HEK293 (cell line): ENCODE measurements around the gene MEGF8.

Source experiments
- CTCF ChIA-PET: fragments of 350-600 bp; formaldehyde crosslinking; extraction: SDS; loops from one replicate; lab custom pipeline; 2021; ENCODE audit warnings: antibody characterized with exemption; lab: Yijun Ruan, JAX
- POLR2A ChIA-PET: fragments of 300-600 bp; formaldehyde crosslinking; extraction: SDS; loops from one replicate; lab custom pipeline; 2020; ENCODE audit warnings: antibody characterized with exemption, inconsistent platforms; lab: Yijun Ruan, JAX
- H3K27ac ChIP-seq: fragments of 200-500 bp; sonication (Bioruptor generic); 2 replicates; pipeline ENCODE4 v1.5.1; 2014; ENCODE audit warnings: low read depth, low read length, control low read depth, inconsistent platforms; ENCODE audit errors: extremely low read depth
- H3K36me3 ChIP-seq, 2 experiments: fragments of 200-500 bp in 1 of 2; sonication (Bioruptor generic) in 1 of 2; 1 replicate in 1 of 2; 2 replicates in 1 of 2; pipeline ENCODE4 v1.5.1; 2014 to 2017; ENCODE audit warnings: inconsistent platforms in 2 of 2, low read length in 2 of 2; ENCODE audit not compliant: control insufficient read depth in 2 of 2, insufficient read depth in 1 of 2
- H3K4me1 ChIP-seq: fragments of 200-500 bp; sonication (Bioruptor generic); 2 replicates; pipeline ENCODE4 v1.5.1; 2014; ENCODE audit warnings: mild to moderate bottlenecking, low read length, inconsistent platforms; ENCODE audit not compliant: control insufficient read depth, insufficient read depth
- H3K4me3 ChIP-seq: 2 replicates; pipeline ENCODE4 v1.5.1; 2011; ENCODE audit warnings: low read depth, mild to moderate bottlenecking, control low read depth, low read length, moderate library complexity
- H3K9me3 ChIP-seq: fragments of 200-500 bp; sonication (Bioruptor generic); 2 replicates; pipeline ENCODE4 v1.5.1; 2014; ENCODE audit warnings: low read depth, low read length, inconsistent platforms; ENCODE audit not compliant: control insufficient read depth, insufficient read depth
- EGR2 ChIP-seq: fragments of 450-650 bp; formaldehyde crosslinking; IDR thresholded peaks from 2 replicates; pipeline ENCODE4 v1.5.1; 2016; ENCODE audit warnings: low read depth, missing biosample characterization, missing genetic modification characterization
- KLF10 ChIP-seq: fragments of 450-650 bp; IDR thresholded peaks from 2 replicates; pipeline ENCODE4 v1.5.1; 2018; ENCODE audit warnings: missing biosample characterization, mild to moderate bottlenecking, missing genetic modification characterization
- YY2 ChIP-seq: fragments of 450-650 bp; formaldehyde crosslinking; IDR thresholded peaks from 2 replicates; pipeline ENCODE4 v1.5.1; 2016; ENCODE audit warnings: missing biosample characterization, missing genetic modification characterization
- ZBTB8A ChIP-seq: fragments of 450-650 bp; formaldehyde crosslinking; IDR thresholded peaks from 2 replicates; pipeline ENCODE4 v1.5.1; 2016; ENCODE audit warnings: missing biosample characterization, missing genetic modification characterization
- ZFHX2 ChIP-seq: fragments of 450-650 bp; formaldehyde crosslinking; conservative IDR thresholded peaks from 2 replicates; pipeline ENCODE4 v1.5.1; 2016; ENCODE audit warnings: missing biosample characterization, missing genetic modification characterization
- ZFP37 ChIP-seq: fragments of 450-650 bp; formaldehyde crosslinking; IDR thresholded peaks from 2 replicates; pipeline ENCODE4 v1.5.1; 2016; ENCODE audit warnings: missing biosample characterization, missing genetic modification characterization
- ZNF146 ChIP-seq: fragments of 450-650 bp; formaldehyde crosslinking; IDR thresholded peaks from 2 replicates; pipeline ENCODE4 v1.5.1; 2016; ENCODE audit warnings: missing biosample characterization, missing genetic modification characterization
- ZNF184 ChIP-seq: fragments of 450-650 bp; IDR thresholded peaks from 2 replicates; pipeline ENCODE4 v1.5.1; 2018; ENCODE audit warnings: missing biosample characterization, mild to moderate bottlenecking, missing genetic modification characterization
- ZNF19 ChIP-seq: fragments of 450-650 bp; formaldehyde crosslinking; IDR thresholded peaks from 2 replicates; pipeline ENCODE4; 2016; ENCODE audit warnings: missing biosample characterization, missing genetic modification characterization, low read depth
- ZNF202 ChIP-seq: fragments of 450-650 bp; formaldehyde crosslinking; IDR thresholded peaks from 2 replicates; pipeline ENCODE4 v1.5.1; 2016; ENCODE audit warnings: missing biosample characterization, missing genetic modification characterization, borderline replicate concordance
- ZNF529 ChIP-seq: fragments of 450-650 bp; formaldehyde crosslinking; IDR thresholded peaks from 2 replicates; pipeline ENCODE4 v1.5.1; 2017; ENCODE audit warnings: missing genetic modification characterization, missing biosample characterization; ENCODE audit not compliant: insufficient replicate concordance
- ZNF548 ChIP-seq: fragments of 450-650 bp; formaldehyde crosslinking; IDR thresholded peaks from 2 replicates; pipeline ENCODE4 v1.5.1; 2016; ENCODE audit warnings: missing biosample characterization, missing genetic modification characterization
- ZNF561 ChIP-seq: fragments of 450-650 bp; IDR thresholded peaks from 2 replicates; pipeline ENCODE4 v1.5.1; 2018; ENCODE audit warnings: missing biosample characterization, missing genetic modification characterization, borderline replicate concordance
- ZNF623 ChIP-seq: fragments of 450-650 bp; formaldehyde crosslinking; IDR thresholded peaks from 2 replicates; pipeline ENCODE4 v1.5.1; 2016; ENCODE audit warnings: missing biosample characterization, missing genetic modification characterization
- ZNF626 ChIP-seq: fragments of 450-650 bp; sonication (Bioruptor Pico); formaldehyde crosslinking; IDR thresholded peaks from 2 replicates; pipeline ENCODE4 v1.5.1; 2018; ENCODE audit warnings: missing biosample characterization, missing genetic modification characterization, inconsistent platforms
- ZNF629 ChIP-seq: fragments of 450-650 bp; formaldehyde crosslinking; IDR thresholded peaks from 2 replicates; pipeline ENCODE4 v1.5.1; 2017; ENCODE audit warnings: missing biosample characterization, missing genetic modification characterization
- ZNF664 ChIP-seq: fragments of 450-650 bp; formaldehyde crosslinking; IDR thresholded peaks from 2 replicates; pipeline ENCODE4 v1.5.1; 2016; ENCODE audit warnings: missing biosample characterization, missing genetic modification characterization
- ZNF792 ChIP-seq: fragments of 450-650 bp; formaldehyde crosslinking; IDR thresholded peaks from 2 replicates; pipeline ENCODE4 v1.5.1; 2016; ENCODE audit warnings: missing biosample characterization, missing genetic modification characterization
- ZNF843 ChIP-seq: fragments of 450-650 bp; formaldehyde crosslinking; IDR thresholded peaks from 2 replicates; pipeline ENCODE4 v1.5.1; 2016; ENCODE audit warnings: missing biosample characterization, missing genetic modification characterization
- TF ChIP-seq, protein P1 (sequence below): sonication (generic); formaldehyde crosslinking; IDR thresholded peaks from 2 replicates; pipeline ENCODE4 v1.8.1; 2022; ENCODE audit warnings: mild to moderate bottlenecking, moderate library complexity, missing genetic modification reagents
- TF ChIP-seq, protein P2 (sequence below): fragments of 450-650 bp; formaldehyde crosslinking; IDR thresholded peaks from 2 replicates; pipeline ENCODE4 v1.5.1; 2017; ENCODE audit warnings: missing biosample characterization, missing genetic modification characterization
- TF ChIP-seq, protein P3 (sequence below): fragments of 450-650 bp; formaldehyde crosslinking; IDR thresholded peaks from 2 replicates; pipeline ENCODE4 v1.5.1; 2016; ENCODE audit warnings: missing biosample characterization, missing genetic modification characterization
- TF ChIP-seq, protein P4 (sequence below): fragments of 450-650 bp; formaldehyde crosslinking; IDR thresholded peaks from 2 replicates; pipeline ENCODE4 v1.5.1; 2016; ENCODE audit warnings: missing biosample characterization, missing genetic modification characterization

MEGF8 gene

DNA sequence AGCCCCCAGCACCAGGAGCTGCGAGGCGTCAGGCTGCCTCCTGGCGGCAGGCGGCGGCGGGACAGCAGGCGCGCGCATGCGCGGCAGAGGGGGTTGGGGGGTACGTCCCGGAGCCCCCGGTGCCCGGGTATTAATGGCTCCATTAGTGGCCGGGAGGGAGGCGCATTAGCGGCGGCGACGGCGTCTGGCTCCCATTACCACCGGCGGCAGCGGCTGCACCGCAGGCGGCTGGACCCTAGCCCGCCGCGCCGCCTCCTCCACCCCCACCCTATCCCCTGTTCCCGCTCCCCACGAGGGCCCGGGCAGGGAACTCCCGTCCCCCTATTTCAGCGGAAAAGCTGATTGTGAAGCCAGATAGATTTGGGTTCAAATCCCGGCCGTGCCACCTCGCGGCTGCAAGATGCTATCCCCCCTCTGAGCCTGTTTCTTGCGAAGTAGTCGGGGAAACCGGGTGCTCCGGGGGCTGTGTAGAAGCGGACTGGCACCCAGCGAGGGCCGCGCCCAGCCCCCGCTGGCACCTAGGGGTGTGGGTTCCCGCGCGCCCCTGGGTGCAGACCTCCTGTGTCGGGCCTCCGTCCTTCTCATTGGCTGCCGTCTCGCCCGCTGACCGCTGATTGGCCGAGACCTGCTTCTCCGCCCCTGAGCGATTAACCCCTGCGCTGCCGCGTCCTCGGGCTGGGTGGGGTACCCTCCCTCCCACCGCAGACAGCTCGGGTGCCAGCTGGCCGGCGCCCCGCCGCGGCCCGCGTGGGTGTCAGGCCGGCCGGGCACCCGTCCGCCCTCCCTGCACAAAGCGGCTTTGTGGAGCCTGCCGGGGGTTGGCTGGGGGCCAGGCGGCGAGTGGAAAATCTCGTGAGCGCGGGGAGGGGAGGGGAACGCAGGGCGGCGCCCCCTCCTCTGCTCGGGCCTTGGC lies 45.3 kb upstream of the MEGF8 start (continued):
- TF ChIP-seq KLF10 (tag by site-specific recombination) = peak; percentile 96

DNA sequence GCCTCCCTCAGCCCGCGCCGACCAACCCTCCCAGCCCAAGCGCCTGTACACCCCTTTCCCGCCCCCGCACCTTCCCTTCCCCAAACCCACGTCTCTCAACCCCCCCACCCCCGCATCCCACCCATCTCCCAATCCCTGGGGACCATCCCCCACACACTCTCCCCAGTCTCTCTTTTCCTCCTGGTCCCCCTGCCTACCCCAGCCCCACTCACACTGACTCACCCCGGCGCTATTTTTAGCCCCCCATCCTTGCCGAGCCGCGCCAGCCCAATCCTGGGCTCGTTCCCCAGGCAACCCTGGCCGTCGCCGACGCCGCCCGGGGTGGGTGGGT lies 44.7 kb upstream of the MEGF8 start:
- CTCF ChIA-PET = interaction anchor here (1.0 to 7.5 kb wide), 4 partner anchors 10 to 99 kb away, joined by 3 to 276 read pairs (median 35); partner anchors contain the start of genes CIC and GSK3A
- Histone ChIP-seq H3K4me1 (peaks cover 51% of the 10 kb centered on the region), H3K27ac (peak overlapping the region; percentile 92), H3K36me3 (peaks cover 0 to 6% of the 10 kb centered on the region in 2 experiments; a peak in 1 of 3 replicates), H3K4me3 (peak overlapping the region; percentile 55), H3K9me3 (no peaks in the 10 kb centered on the region)
- POLR2A ChIA-PET = interaction anchor here (1.1 to 12.3 kb wide), 5 partner anchors 13 to 47 kb away, joined by 3 to 242 read pairs (median 6); partner anchors contain the start of genes GSK3A, PAFAH1B3 and PRR19
- TF ChIP-seq ZNF626 (tag by site-specific recombination) (no peak), ZNF664 (tag by site-specific recombination) (no peak), ZFHX2 (tag by site-specific recombination) (peak; percentile 96), EGR2 (peak; percentile 91), YY2 (tag by site-specific recombination) (no peak), ZNF184 (tag by site-specific recombination) (no peak), ZBTB8A (tag by site-specific recombination) (peak; percentile 68; the same call in 1 of the 2 replicates)
- TF ChIP-seq, protein P1, sequence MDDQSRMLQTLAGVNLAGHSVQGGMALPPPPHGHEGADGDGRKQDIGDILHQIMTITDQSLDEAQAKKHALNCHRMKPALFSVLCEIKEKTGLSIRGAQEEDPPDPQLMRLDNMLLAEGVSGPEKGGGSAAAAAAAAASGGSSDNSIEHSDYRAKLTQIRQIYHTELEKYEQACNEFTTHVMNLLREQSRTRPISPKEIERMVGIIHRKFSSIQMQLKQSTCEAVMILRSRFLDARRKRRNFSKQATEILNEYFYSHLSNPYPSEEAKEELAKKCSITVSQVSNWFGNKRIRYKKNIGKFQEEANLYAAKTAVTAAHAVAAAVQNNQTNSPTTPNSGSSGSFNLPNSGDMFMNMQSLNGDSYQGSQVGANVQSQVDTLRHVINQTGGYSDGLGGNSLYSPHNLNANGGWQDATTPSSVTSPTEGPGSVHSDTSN (CRISPR knock-in tag) = 0 out of 2 replicates have a peak, but pooled peaks have one; percentile 4

DNA sequence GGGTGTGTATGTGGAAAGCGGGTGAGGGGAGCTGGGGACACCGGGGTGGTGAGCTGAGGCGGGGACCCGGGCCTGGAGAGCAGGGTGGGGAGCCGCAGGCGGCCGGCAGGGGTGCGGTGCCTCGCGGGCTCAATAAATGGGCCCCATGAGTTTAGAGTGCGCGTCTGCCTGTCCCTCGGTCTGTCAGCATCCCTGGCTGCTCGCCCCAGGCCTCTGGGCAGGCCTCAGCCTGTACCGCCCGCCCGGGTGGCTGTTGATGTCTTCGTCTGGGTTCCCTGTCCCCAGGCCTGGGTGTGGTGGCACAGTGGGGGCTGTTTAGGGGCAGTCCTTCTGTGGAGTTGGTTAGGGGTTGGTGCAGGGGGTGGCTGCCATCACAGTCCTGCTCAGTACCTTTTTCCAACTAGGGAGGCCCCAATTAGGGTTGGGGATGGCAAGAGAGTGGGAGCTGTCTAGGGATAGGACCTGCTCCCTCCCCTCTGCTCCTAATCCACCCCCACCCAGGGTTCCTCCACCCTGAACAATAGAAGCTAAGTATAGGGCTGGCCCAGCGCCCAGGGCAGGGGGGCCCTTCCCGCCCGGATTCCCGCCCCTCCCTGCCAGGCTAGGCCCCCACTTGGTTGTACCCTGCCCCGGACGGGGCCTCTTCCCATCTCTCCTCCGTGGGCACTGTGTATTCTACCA lies 44.1 kb upstream of the MEGF8 start:
- Histone ChIP-seq H3K27ac (peak overlapping the region; percentile 89), H3K4me1 (peaks cover 56% of the 10 kb centered on the region), H3K4me3 (peak overlapping the region; percentile 23), H3K9me3 (no peaks in the 10 kb centered on the region), H3K36me3 (peaks cover 0 to 1% of the 10 kb centered on the region in 2 experiments; a peak in 1 of 3 replicates)
- ChIA-PET CTCF (interaction anchor here (0.6 to 7.5 kb wide), 9 partner anchors 11 to 166 kb away, joined by 3 to 276 read pairs (median 4); partner anchors contain the start of genes CIC and GSK3A), POLR2A (interaction anchor here (0.7 to 12.3 kb wide), 7 partner anchors 12 to 322 kb away, joined by 3 to 242 read pairs (median 4); partner anchors contain the start of genes GSK3A and RABAC1)
- no peak for TF ChIP-seq ZNF202 (tag by site-specific recombination)
- TF ChIP-seq ZNF561 (tag by site-specific recombination) = no peak
- TF ChIP-seq ZNF629 (tag by site-specific recombination) = no peak
- TF ChIP-seq ZNF623 (tag by site-specific recombination) = no peak
- TF ChIP-seq, protein P2, sequence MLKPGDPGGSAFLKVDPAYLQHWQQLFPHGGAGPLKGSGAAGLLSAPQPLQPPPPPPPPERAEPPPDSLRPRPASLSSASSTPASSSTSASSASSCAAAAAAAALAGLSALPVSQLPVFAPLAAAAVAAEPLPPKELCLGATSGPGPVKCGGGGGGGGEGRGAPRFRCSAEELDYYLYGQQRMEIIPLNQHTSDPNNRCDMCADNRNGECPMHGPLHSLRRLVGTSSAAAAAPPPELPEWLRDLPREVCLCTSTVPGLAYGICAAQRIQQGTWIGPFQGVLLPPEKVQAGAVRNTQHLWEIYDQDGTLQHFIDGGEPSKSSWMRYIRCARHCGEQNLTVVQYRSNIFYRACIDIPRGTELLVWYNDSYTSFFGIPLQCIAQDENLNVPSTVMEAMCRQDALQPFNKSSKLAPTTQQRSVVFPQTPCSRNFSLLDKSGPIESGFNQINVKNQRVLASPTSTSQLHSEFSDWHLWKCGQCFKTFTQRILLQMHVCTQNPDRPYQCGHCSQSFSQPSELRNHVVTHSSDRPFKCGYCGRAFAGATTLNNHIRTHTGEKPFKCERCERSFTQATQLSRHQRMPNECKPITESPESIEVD = no peak
- 0 out of 2 replicates have a peak, but pooled peaks have one; percentile 4 for TF ChIP-seq EGR2
- no peak for TF ChIP-seq ZNF146
- TF ChIP-seq ZNF19 (tag by site-specific recombination) = no peak
- TF ChIP-seq, protein P3, sequence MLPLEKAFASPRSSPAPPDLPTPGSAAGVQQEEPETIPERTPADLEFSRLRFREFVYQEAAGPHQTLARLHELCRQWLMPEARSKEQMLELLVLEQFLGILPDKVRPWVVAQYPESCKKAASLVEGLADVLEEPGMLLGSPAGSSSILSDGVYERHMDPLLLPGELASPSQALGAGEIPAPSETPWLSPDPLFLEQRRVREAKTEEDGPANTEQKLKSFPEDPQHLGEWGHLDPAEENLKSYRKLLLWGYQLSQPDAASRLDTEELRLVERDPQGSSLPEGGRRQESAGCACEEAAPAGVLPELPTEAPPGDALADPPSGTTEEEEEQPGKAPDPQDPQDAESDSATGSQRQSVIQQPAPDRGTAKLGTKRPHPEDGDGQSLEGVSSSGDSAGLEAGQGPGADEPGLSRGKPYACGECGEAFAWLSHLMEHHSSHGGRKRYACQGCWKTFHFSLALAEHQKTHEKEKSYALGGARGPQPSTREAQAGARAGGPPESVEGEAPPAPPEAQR (tag by site-specific recombination) = no peak
- TF ChIP-seq, protein P4, sequence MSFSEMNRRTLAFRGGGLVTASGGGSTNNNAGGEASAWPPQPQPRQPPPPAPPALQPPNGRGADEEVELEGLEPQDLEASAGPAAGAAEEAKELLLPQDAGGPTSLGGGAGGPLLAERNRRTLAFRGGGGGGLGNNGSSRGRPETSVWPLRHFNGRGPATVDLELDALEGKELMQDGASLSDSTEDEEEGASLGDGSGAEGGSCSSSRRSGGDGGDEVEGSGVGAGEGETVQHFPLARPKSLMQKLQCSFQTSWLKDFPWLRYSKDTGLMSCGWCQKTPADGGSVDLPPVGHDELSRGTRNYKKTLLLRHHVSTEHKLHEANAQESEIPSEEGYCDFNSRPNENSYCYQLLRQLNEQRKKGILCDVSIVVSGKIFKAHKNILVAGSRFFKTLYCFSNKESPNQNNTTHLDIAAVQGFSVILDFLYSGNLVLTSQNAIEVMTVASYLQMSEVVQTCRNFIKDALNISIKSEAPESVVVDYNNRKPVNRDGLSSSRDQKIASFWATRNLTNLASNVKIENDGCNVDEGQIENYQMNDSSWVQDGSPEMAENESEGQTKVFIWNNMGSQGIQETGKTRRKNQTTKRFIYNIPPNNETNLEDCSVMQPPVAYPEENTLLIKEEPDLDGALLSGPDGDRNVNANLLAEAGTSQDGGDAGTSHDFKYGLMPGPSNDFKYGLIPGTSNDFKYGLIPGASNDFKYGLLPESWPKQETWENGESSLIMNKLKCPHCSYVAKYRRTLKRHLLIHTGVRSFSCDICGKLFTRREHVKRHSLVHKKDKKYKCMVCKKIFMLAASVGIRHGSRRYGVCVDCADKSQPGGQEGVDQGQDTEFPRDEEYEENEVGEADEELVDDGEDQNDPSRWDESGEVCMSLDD (tag by site-specific recombination) = no peak
- TF ChIP-seq ZNF548 (tag by site-specific recombination) = no peak
- TF ChIP-seq ZNF792 = no peak
- TF ChIP-seq ZFP37 (tag by site-specific recombination) = no peak
- no peak for TF ChIP-seq ZNF529 (tag by site-specific recombination)
- no peak for TF ChIP-seq ZNF843 (tag by site-specific recombination)
